GM18505 (cell line): ENCODE data around the gene ZFP91.

Experiments used
- ATAC-seq: cut with Tn5 transposase; IDR thresholded peaks from one replicate; pipeline ENCODE4 v1.9.1; 2021; ENCODE audit not compliant: unreplicated experiment
- POLR2A ChIP-seq: IDR thresholded peaks from 4 replicates; pipeline ENCODE4 v1.6.1; 2011; ENCODE audit warnings: borderline replicate concordance; ENCODE audit not compliant: insufficient read depth, insufficient read length; ENCODE audit errors: extremely low read depth

ZFP91 gene

DNA sequence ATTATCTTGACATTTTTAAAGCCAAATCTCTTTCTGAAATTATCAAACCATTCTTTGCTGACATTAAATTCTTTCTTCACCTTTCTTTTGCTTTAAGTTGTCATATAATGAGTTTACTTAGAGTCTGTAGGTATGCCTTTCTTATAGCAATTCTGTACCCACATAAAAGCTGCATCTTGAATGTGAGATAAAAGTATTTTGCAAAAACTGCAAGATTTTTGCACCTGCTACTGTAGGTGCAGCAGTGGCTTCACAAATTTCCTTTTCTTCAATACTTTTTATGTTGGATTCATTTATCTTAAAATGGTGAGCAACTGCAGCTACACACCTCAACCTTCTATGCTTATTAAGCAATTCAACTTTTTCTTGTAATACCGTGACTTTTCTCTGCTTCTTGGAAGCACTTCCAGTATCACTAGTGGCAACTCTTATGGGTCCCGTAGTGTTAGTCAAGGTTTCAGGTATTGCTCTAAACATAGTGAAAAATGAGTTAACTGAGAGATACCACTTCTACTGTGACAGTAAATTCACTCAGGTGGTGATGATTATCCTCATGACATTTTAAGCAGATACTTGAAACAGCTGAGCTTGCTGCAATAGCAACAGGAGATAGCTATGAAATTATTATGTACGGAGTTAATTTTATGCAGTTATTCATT, 18.8 kb downstream of the ZFP91 start:
- TF ChIP-seq POLR2A = no peak
- ATAC-seq = no peak

DNA sequence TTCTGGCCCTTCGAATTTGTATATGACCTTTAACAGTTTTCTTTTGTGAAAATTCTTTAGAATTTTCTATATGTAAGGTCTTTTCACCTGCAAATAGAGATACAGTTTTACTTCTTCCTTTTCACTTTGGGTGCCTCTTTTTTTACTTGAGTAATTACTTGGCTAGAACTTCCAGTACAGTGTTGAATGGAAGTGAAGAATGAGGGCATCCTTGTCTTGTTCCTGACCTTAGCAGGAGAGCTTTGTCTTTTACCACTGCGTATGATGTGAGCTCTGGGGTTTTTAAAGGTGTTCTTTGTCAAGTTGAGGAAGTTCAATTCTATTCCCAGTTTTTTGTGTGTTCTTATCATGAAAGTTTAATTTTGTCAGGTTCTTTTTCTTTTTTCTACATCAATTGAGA, 21.6 kb downstream of the ZFP91 start:
- ATAC-seq = no peak
- TF ChIP-seq POLR2A = no peak

DNA sequence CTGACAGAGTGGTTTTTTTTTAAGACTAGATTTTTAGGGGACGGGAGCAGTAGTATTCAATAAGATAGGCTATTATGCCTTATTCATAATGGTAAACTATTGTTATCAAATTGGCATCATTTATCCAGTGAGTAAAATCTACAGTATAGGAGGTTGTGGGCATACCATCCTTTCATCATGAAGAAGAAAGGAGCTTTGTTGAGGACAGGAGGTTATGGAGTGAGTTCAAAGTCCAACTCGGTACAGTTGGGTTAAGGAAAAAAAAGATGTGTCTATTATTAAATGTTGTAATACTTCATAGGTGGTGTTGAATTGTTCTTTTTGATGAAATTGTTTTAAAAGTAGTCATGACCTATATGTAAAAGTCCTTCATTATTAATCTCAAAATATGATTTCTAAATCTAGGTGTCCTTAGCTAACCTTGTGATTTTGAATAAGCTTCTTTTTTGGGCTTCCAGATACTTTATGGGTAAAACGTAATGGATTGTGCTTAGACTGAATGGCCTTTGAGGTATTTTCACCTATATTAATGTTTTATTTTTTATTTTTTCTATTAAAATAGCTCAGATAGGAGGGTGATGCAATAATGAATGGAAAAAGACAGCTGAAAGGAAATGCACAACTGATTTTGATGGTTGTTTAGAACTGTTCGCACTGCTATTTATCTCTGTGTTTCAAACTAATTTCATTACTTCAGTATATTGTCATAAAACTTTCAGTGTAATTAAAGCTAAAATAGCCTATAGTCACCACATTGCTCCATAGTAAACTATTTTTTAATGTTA, 28.3 kb downstream of the ZFP91 start:
- TF ChIP-seq POLR2A = no peak
- no peak for ATAC-seq

DNA sequence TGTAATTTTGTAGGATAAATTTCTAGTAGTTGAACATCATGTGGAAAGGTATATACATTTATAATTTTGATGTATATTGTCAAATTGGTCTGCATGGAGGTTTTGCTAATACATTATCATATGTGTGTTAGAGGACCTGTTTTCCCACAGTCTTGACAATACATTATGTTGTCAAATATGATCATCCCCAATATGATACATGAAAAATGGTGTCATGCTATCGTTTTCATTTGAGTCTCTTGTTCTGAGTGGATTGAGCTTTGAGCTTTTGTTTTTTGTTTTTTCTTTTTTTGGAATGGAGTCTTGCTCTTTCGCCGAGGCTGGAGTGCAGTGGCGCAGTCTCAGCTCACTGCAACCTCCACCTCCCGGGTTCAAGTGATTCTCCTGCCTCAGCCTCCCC, 29.5 kb downstream of the ZFP91 start:
- no peak for ATAC-seq
- no peak for TF ChIP-seq POLR2A

DNA sequence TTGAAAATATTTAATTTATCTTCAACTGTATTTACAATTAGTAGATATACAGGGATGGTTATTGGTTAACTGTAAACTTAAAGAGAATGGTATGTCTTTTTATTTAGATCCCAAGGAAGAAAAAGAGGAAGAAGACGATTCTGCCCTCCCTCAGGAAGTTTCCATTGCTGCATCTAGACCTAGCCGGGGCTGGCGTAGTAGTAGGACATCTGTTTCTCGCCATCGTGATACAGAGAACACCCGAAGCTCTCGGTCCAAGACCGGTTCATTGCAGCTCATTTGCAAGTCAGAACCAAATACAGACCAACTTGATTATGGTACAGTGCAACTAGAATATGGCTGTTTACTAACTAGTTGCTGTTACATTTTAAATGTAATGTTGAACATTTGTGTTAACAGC, 30.9 kb downstream of the ZFP91 start:
- ATAC-seq = no peak
- TF ChIP-seq POLR2A = no peak

DNA sequence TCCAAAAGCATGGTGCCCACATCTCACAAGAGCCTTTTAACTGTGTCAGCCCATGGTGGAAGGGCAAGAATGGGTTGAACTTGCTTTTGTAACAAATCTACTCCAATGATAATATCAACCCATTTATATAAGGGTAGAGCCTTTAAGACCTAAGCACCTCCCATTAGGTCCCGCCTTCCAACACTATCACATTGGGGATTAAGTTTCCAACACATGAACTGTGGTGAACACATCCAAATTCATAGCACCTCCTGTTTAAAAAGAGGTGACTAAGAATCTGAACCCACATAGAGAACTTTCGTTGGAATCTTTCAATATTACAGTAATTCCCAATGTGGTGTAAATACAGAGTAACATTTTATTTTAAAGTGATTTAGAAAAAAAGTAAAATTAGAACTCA, 34.4 kb downstream of the ZFP91 start:
- TF ChIP-seq POLR2A = no peak
- no peak for ATAC-seq

DNA sequence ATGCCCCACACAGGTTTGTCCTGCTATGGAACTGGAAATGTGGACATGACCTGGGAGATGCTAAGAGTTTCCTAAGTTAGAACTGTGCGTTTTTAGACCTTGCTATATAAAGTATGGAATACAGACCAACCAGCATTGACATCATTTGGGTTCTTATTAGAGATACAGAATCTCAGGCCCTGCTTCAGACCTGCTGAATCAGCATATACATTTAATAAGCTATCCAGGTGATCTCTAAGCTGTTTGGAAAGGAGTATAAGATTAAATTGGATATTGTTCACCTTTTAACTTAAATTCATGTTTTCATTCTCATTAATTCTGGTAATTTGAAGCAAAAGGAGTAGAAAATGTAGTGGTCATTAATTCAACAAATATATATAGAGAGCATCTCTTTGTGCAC, 36.7 kb downstream of the ZFP91 start:
- no peak for TF ChIP-seq POLR2A
- ATAC-seq = no peak

DNA sequence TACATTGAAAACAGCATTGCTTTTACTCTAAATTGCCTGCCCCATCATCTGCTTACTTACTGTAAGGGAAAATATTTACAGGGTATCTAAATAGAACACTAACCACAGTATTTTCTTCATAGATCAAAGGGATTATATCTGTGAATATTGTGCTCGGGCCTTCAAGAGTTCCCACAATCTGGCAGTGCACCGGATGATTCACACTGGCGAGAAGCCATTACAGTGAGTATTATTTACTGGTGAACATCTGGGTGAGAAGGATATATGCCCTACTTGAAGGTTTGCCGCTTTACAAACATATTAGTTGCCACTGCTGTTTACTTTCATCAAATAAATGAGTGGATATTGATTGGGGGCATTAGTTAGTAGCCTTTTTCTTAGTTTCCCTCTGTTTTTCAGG, 37.7 kb downstream of the ZFP91 start:
- TF ChIP-seq POLR2A = no peak
- no peak for ATAC-seq

DNA sequence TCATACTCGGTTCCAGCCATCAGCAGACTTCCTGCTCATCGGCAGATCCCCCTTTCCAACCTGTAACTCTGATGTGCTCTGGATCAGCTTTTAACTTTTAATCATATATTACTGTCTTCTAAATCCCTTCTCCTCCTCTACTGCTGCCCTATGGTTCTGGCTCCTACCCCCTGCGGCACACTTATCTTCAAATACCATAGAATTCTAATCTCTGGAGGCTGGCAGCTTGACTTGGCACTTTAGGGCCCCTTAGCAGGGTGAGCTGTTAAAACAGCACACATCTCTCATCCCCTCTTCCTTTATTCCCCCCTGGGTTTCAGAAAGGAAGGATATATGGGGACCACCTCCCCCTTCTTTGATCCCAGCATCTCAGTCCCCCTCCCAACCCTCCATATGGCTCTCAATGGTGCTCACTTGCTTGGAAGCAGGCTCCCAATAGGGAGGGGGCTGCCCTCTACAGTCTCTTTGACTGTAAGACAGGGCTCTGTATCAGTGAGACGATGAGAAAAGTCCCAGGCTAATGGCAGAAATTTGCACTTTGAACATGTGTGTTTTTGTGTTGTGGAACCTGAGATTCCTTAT, 39.2 kb downstream of the ZFP91 start:
- no peak for ATAC-seq

DNA sequence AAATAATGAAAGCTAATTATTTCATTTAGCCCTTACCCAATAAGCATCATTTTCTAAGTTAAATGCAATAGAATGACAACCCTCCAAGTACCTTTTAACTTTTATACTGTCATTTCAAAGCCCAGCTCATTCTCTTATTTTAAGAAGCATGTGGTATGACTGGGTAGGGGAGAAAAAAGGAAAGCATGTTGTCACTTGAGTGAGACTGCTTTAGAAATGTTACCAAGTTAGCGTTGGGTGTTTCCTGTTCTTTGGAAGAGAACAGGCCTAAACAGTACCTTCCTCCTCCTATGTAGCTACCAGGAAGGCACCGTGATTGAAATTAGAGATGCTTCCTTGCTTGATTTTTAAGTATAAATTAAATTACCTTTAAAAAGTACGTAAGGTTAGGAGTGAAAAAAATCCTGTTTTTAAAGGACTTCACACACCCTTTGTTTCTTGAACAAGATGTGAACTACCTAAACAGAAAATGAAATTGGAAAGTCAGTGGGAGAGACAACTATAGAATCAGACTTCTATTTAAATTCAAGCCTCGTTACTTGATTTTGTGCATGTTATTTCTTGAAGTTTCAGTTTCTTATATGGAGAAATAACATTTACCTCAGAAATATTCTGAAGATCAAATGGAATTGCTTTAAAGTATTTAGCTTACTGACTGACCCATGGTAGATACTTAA, 42.9 kb downstream of the ZFP91 start:
- TF ChIP-seq POLR2A = no peak

More for the DNA sequence above, 39.2 kb downstream of the ZFP91 start:
- TF ChIP-seq POLR2A = no peak

DNA sequence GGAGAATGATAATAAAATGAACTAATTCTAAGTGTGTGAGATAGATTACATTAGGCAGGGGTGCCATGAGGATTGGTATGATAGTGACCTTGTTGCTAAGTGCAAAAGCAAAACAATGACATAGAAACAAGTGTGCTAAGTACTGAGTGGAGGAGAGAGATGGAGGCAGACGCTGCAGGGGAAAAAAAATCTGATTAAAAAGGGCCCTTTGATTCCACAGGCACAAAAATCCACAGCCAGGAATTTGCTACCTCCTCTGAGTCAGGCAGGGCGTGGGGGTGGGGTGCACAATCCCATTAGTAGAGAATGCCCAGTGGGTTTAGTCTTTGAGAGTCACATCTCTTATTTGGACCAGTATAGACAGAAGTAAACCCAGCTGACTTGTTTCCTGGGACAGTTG, 43.5 kb downstream of the ZFP91 start, which contains the start of gene CNTF:
CNTF (plus strand) TSS at position 322 of the 400 bp plus-strand sequence. CDS start 88 bp downstream, outside the sequence.
- no peak for TF ChIP-seq POLR2A
- ATAC-seq = no peak

More for the DNA sequence above, 42.9 kb downstream of the ZFP91 start:
- no peak for ATAC-seq

DNA sequence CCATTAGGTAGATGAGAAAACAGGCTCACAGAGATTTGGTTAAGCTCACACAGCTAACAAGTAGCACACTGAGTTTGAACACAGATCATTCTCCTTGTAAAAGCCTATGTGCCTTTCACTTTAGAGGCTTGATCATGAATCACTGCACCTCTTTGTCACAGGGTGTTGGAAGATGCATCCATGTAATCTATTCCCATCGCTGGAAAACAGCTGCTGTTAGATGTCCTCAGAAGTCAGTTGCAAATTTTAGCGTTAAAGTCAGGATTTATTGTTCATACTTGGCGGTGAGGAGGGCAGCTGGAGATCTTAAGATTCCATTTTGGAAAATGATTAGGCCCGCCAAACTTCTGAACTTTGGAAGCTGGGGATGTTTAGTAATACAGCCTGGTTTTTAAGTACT, 46.2 kb downstream of the ZFP91 start:
- no peak for TF ChIP-seq POLR2A
- no peak for ATAC-seq

DNA sequence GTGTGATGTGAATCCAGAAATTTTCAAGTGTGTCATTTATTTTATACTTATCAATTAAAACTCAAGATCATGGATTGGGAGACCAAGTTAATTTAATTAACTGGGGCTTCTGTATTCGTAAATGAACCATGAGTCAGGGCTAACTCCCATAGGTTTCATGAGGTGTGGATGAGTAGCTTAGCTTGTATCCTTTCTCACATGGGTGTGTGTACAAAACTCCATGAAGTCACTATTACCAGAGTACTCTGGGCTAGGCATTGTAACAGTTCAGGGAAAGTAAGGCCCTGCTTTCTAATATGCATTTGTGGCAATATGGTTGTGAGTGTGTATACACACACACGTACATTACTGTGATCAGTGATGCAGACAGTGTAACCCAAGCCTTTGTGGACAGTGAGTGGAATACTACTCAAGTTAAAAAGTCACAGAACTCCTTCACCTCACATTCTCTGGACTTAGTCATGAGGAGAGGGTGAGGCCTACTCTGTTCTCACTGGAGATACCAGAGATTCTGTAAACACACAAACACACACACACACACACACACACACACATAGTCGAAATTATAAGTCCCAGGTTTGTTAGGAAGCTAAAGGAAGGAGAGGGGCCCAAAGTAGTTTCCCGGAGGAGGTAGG, 47.1 kb downstream of the ZFP91 start:
- no peak for ATAC-seq
- no peak for TF ChIP-seq POLR2A
